Activated CD8-positive, alpha-beta memory T cell treated with anti-CD3 and anti-CD28 coated beads, Interleukin-2, amount 50 U/mL, for 24 hours (primary cell): ENCODE measurements around the gene TAF11.
A peak's percentile ranks its signal among the peaks of the same experiment; 100 is the strongest.
"Not testable (repeated sequence)": the region's sequence is repeated elsewhere in the genome, so short reads cannot be mapped to it uniquely, and the experiment has no call there.

Experiments used
- DNase-seq: peaks from one replicate; pipeline ENCODE4 v3.0.0-alpha.2; 2020; ENCODE audit errors: extremely low read depth

Gene TAF11

GRCh38 chr6:34887753-34888513 lies at the start of gene TAF11:
Gene TAF11 (minus strand): TSS chr6:34888042. CDS start chr6:34887957, 85 bp downstream.
- peak; percentile 72 for DNase-seq

GRCh38 chr6:34934516-34934915 lies 46.7 kb upstream of the TAF11 start:
- no peak for DNase-seq

- DNase-seq, result not testable (repeated sequence)
These were observed 44.4 kb upstream of the TAF11 start for GRCh38 chr6:34932202-34932601.

- DNase-seq, result no peak
These were observed 42.4 kb upstream of the TAF11 start for GRCh38 chr6:34930221-34930620.

- DNase-seq, result no peak
These were observed 41.6 kb upstream of the TAF11 start for GRCh38 chr6:34929241-34929978.

- no peak for DNase-seq
These were observed 40.9 kb upstream of the TAF11 start for GRCh38 chr6:34928695-34929094.

- no peak for DNase-seq
These were observed 40.4 kb upstream of the TAF11 start for GRCh38 chr6:34928220-34928619.

GRCh38 chr6:34926655-34927054 lies 38.8 kb upstream of the TAF11 start:
- no peak for DNase-seq

GRCh38 chr6:34924831-34925625 lies 37.2 kb upstream of the TAF11 start:
- no peak for DNase-seq

- no peak for DNase-seq
These were observed 34.4 kb upstream of the TAF11 start for GRCh38 chr6:34922177-34922663.

- DNase-seq, result no peak
These were observed 32.3 kb upstream of the TAF11 start for GRCh38 chr6:34920097-34920496.

GRCh38 chr6:34919651-34920050 lies 31.8 kb upstream of the TAF11 start:
- no peak for DNase-seq

GRCh38 chr6:34917626-34918285 lies 29.9 kb upstream of the TAF11 start:
- no peak for DNase-seq

- no peak for DNase-seq
These were observed 28.6 kb upstream of the TAF11 start for GRCh38 chr6:34916348-34916967.

GRCh38 chr6:34914358-34914757 lies 26.5 kb upstream of the TAF11 start:
- no peak for DNase-seq

- DNase-seq, result no peak
These were observed 25.0 kb upstream of the TAF11 start for GRCh38 chr6:34912715-34913464.

GRCh38 chr6:34911822-34912221 lies 24.0 kb upstream of the TAF11 start:
- DNase-seq, result no peak

- no peak for DNase-seq
These were observed 21.6 kb upstream of the TAF11 start for GRCh38 chr6:34909320-34909883.

GRCh38 chr6:34908194-34908593 lies 20.4 kb upstream of the TAF11 start:
- no peak for DNase-seq

- no peak for DNase-seq
These were observed 19.0 kb upstream of the TAF11 start for GRCh38 chr6:34906826-34907225.
